NCI-H69 (cell line): ENCODE data around the gene SCAANT1.

Experiments
- DNase-seq: peaks from one replicate; lab custom pipeline; 2025; lab: John Stamatoyannopoulos, UW

SCAANT1 gene

DNA sequence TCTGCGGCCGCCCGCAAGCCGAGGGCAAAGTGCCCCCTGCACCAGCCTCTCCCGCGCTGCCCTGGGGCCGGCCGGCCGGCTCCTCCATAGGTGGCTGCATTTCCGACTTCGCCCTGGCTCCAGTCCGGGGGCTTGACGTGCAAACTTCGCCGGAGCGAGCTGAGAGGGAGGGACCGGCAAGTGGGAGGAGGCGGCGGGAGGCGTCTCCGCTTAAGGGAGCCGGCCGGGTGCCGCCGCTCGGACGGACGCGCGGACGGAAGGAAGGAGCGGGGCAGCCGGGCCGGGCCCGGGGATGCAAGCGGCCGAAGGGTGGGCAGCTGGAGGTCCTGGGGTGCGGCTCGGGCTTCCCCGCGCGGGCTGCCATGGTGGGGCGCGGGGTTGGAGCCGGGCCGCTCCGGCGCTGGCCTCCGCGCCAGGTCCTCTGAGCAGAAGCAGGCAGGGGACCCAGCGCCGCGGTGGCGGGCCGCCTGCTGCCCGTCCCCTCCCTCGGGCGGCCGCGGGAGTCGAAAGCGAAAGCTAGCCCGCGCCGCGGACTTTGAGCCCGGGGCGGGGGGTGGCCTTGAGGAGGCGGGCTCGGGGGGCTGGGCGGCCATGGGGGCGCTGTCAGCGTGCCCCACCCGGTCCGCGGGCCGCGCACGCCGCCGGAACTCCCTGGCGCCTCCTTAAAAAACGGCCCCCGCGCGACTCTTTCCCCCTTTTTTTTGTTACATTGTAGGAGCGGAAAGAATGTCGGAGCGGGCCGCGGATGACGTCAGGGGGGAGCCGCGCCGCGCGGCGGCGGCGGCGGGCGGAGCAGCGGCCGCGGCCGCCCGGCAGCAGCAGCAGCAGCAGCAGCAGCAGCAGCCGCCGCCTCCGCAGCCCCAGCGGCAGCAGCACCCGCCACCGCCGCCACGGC is at the start of gene SCAANT1:
TSS of gene SCAANT1 (minus strand) at position 511 of the 895 bp plus-strand sequence.
- DNase-seq, result peak; percentile 87

DNA sequence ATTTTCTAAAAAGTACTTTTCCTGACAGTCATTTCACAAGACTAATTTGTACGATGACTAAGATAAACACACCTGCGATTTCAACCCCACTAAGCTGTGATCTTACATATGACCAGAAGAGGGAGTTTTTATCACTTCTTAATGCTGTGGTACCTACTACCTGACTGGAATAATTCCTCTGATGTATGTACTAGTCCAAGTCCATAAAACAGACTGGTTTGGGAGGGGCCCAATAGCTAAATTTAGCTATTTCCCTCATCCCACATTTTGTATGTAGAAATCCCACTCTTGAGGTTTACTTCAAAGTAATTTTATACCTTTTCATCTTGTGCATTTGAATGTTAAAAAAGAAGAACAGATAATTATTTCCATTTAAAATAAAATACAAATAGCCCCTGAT is 49.7 kb upstream of the SCAANT1 start:
- peak; percentile 69 for DNase-seq

DNA sequence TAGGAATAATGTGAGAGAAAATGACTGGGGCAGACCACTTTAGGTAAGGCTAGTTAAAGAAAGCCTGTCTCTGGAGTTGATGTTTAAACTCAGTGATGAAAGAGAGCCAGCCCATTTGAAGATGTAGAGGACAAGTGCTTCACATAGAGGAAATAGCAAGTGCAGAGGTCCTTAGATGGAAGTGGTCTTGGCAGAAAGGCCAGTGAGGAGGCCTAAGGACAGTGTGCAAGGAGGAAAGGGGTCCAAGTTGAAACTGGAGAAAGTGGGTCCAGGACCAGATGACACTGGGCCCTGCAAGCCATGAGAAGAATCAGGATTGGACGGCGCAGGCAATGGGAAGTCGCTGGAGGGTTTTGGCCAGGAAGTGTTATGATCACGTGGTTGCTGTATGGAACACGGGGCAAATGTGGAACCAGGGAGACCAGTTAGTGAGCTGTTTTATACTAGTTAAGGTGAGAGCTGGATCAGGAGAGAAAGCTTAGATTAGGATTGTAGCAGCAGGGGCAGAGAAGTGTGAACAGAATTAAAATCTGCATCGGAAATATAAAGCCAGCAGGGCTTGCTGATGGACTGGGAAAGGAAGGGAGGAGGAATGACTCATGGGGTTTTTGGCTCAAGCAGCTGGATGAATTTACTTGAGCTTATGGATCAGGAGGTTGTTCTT is 48.0 kb upstream of the SCAANT1 start:
- DNase-seq, result peak; percentile 69

DNA sequence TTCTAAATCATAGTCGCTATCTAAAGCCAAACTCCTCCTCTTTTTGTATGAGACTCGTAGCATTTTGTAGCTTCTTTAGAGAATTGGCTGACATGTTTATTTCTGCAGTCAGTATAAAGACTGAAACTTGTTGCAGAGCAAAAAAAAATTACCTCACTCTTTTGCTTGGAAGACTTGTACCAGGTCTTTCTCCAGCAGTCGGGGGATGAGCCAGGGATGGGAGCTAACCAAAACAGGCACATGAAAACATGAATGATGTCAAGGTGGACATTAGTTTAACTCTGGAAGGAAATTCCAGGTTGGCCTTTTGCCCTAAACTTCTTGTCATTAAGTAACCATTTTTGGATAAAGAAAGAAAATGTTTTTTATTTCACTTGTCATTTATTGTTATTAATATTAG is 47.0 kb upstream of the SCAANT1 start:
- no peak for DNase-seq

DNA sequence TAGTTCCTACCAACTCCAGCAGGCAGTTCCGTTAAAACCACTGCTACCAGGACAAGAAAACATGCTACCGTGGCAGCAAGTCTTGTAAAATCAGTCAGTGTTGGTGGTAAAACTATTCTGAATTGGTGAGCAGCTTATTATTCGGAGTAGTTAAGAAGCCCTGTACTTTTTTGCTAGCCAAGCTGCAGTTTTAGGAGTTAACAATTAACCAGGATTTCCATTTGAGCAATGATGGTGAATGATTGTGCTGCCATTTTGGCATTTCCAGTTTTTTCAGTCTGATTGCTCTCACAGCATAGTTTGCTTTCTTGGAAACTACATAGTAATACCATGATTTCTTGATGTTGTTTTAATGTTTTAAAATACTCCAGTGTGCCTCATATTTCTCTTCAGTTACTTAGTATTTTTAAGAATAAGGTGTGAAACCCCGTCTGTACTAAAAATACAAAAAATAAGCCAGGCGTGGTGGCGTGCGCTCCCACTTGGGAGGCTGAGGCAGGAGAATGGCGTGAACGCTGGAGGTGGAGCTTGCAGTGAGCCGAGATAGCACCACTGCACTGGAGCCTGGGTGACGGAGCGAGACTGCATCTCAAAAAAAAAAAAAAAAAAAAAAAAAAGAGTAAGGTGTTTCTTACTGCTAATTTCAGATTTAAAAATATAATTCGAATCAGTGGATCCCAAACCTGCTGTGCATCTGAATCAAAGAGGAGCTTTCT is 43.8 kb upstream of the SCAANT1 start:
- no peak for DNase-seq

DNA sequence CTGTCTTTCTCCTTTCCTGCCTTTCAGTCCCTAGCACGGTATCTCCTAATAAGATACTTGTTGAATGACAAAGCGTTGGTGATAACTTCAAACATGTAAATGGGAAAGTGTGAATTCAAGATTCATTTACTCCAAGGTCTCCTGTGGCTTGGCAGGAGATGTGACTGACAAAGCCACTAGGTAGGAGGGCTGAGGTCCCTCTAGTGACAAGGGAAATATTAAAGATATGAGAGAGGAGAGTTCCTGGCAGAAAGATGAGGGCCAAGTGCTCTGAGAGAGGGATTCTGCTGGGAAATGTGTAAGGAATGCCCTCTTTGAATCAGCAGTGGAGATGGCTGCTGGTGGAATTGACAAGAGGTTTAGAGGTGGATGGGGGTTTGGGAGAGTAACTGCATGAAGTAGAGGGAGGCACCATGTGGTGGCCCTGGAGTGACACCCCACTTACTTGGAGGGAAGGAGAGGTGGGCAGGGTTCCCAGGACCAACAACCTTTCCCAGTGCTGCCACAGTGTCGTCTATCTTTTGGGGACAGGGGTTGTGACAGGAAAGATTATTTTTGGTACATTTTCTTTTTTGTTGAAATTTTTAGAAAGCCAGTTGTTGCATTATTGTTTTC is 43.0 kb upstream of the SCAANT1 start:
- DNase-seq, result no peak

DNA sequence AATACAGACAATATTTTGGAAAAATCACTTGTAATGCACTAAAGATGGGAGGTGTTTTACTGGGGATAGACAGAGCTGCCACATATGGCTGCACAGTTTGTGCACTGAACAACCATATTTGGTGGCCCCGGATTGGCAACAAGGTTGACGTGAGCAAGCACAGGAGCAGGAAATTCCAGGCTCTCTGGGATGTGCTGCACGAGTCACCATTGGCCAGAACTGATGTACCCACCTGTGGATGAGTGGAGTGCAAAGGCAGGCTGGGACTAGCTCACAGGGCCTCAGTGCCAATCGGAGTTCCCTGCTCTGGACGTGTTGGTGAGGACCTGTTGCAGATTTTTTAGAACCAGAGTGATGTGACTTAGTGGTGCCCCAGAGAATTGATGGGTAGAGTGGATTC is 42.0 kb upstream of the SCAANT1 start:
- DNase-seq, result no peak

- no peak for DNase-seq
Observed at GRCh38 chr3:63952248-63952594, 40.0 kb upstream of the SCAANT1 start.

- no peak for DNase-seq
Observed at GRCh38 chr3:63951492-63952247, 39.5 kb upstream of the SCAANT1 start.

- DNase-seq, result no peak
Observed at GRCh38 chr3:63950698-63951097, 38.5 kb upstream of the SCAANT1 start.

- no peak for DNase-seq
Observed at GRCh38 chr3:63949005-63949404, 36.8 kb upstream of the SCAANT1 start.

DNA sequence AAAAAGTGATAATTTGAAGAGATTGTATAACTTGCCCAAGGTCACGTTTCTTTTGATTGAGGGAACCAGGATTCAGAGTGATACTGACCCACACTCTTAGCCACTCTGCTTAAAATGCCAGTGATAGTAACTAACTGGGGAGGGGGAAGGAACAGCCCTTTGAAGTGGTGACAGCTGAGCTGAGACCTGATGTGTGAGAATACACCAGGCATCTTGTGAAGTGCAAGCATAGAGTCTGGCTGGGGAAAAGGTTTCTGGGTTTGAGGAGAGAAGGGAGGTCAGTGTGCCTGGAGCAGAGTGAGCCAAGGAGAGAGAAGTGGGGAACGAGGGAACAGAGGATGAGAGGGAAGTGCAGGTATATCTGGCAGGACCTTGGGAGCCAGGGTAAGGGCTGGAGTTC is 35.4 kb upstream of the SCAANT1 start:
- DNase-seq, result no peak

GRCh38 chr3:63946753-63947152 is 34.6 kb upstream of the SCAANT1 start:
- no peak for DNase-seq

DNA sequence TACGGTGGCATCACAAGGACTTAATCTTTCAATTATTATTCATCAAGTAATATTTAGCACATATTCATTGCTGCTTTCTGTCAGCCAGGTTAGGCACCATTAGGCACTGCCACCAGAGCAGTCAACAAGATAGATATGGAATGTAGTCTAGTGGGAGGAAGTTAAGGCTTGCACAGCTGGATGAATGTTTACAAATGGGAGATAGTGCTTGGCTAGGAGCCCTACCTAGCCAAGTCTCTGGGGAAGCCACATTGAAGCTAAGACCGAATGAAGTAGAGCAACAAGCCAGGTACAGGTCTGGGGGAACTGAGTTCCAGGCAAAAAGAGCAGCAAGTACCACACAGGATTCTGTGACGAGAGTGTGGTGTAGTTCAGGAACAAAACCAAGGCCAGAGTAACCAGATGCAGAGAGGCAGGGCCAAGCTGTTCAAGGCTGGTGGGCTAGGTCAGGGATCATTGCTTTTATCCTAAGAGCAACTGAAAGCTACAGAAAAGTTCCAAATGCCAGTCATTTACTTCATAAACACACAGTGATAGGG is 33.4 kb upstream of the SCAANT1 start:
- peak; percentile 62 for DNase-seq

DNA sequence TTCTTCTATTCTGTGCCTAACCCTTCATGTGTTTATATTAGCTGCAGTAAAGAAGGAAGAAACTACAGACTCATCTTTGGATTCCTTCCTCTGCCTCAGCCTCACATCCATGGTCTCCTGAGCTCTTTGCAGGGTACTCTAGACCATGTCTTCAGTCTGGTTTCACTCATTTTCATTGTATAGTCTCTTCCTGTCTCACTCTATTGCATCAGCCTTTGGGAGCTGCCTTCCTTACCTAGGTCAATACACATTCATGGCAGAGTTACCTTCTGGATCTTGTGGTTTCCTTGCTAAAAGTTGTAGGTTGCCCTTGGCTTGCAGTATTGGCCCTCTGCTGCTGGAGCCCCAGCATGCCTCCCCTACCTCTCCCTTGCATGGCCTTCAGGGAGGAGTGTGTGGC is 31.5 kb upstream of the SCAANT1 start:
- no peak for DNase-seq

DNA sequence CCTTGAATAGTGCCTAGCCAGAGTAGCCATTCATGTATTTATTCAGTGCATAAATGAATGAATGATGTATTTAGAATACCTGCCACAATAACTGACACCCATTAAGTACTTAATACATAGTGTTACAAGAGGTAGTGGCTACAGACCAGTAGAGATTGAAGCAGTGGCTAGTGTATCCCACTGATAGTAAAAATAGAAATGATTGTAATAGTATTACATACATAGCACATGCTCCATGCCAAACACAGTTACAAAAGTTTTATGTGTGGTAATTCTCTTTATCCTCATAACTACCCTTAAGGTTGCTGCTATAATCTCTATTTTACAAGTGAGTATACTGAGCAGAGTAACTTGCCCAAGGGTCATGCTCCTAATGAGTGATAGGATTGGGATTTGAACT is 30.3 kb upstream of the SCAANT1 start:
- DNase-seq, result no peak

DNA sequence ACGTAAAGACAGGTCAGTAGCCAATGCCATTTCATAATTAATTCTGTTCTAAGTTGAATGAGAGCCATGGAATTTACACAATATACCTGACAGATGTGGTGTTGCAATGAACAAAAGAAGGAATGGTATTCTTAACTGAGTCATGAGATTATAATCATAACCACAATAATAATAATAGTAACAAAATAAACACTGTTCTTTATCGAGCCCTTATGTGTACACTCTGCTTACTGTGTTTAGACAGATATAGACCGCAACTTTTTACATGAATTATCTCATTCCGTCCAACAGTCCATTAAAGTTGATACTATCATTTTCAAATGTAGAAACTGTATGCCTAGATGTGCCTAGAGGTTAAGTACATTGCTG is 28.2 kb upstream of the SCAANT1 start:
- no peak for DNase-seq

GRCh38 chr3:63937661-63938651 is 25.8 kb upstream of the SCAANT1 start:
- no peak for DNase-seq

DNA sequence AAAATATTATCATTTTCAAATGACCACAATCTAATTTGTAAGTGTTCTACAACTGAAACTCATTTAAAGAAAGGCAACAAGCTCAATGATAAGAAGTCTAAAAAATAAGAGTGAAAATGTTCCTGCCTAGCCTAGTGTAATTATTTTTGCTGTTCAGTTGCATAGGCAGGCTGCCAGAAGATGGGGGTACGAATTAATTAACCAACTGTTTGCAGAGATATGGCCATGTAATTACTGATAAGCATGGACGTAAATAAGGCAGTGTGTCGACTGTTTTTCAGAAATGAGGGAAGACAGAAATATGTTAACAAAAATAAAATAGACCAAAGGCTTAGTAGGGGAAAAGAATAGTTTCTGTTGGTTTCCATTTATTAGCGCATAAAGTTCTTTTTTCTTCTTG is 24.7 kb upstream of the SCAANT1 start:
- peak; percentile 50 for DNase-seq
